Body of pancreas (tissue), 4 donors: Measurements from ENCODE around the gene NPW.

Source experiments
- CTCF ChIP-seq, 7 experiments: fragments of 450-650 bp in 4 of 7; fragments of 200-600 bp in 3 of 7; sonication (generic) in 3 of 7; IDR thresholded peaks; one replicate each; pipeline ENCODE4 v1.5.1; 2016 to 2019; ENCODE audit warnings: antibody characterized with exemption in 7 of 7
- POLR2A ChIP-seq, 3 donors: fragments of 450-650 bp; IDR thresholded peaks; one replicate each; pipeline ENCODE4 v1.6.1; 2016; ENCODE audit warnings: antibody characterized with exemption in 3 of 3, mild to moderate bottlenecking in 2 of 3

GRCh38 chr16:2062801-2063200 lies 43.2 kb downstream of the NPW start:
- TF ChIP-seq CTCF (IDR thresholded peaks at IDR 0.05) (no peak), POLR2A (IDR thresholded peaks at IDR 0.05) (no peak)
